ENCODE data around the gene ODC1.

The ODC1 gene

DNA sequence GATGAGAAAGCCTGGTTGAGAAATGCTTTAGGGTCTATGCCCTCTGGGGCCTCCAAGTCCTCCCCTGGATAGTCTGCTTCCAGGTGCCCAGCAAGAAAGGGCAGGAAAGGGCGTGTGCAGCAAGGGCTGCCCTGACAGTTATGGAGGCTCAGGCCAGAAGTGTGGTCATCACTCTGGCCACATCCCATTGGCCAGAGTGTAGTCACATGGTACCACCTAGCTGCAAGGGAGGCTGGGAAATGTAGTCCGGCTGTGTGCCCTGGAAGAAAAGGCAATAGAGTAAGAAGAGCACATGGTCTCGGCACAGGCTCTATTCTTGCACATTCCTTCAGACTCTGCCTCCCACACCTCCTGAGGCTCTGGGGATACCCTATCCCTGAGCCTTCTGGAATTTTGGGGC, 35.7 kb downstream of the ODC1 start:
- TF ChIP-seq, protein P1, sequence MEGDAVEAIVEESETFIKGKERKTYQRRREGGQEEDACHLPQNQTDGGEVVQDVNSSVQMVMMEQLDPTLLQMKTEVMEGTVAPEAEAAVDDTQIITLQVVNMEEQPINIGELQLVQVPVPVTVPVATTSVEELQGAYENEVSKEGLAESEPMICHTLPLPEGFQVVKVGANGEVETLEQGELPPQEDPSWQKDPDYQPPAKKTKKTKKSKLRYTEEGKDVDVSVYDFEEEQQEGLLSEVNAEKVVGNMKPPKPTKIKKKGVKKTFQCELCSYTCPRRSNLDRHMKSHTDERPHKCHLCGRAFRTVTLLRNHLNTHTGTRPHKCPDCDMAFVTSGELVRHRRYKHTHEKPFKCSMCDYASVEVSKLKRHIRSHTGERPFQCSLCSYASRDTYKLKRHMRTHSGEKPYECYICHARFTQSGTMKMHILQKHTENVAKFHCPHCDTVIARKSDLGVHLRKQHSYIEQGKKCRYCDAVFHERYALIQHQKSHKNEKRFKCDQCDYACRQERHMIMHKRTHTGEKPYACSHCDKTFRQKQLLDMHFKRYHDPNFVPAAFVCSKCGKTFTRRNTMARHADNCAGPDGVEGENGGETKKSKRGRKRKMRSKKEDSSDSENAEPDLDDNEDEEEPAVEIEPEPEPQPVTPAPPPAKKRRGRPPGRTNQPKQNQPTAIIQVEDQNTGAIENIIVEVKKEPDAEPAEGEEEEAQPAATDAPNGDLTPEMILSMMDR (IDR thresholded peaks at IDR 0.05; ENCODE audit: borderline replicate concordance, control extremely low read depth, extremely low read depth, insufficient read depth, missing control alignments): no peak
- in situ Hi-C loops (cut with MboI; ENCODE audit: low sequenced_read_pairs, unreplicated experiment): loop anchor here (10.0 kb wide), 1 partner anchor 288 kb away; the partner anchor contains the start of gene RRM2
- peak; percentile 67 for DNase-seq (ENCODE audit: low spot score)

DNA sequence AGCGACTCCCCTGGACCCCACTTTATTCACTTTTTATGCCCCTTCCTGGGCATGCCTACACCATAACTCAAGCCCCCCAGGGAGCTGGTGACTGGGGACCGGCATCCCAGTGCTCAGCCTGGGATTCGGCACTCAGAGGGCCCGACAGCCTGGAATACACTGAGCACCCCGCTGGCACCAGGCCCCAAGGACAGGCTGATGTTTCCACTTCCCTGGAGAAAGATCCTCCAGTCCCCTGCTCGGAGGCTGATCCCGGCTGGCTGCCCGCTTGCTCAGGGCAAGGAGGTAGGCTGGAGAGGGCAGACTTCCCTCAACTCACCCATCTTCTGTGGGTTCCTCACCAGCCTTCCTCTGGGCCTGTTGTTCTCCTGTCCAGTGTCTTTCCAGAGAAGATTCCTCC, 36.6 kb downstream of the ODC1 start:
- TF ChIP-seq, protein P1 (IDR thresholded peaks at IDR 0.05; ENCODE audit: borderline replicate concordance, control extremely low read depth, extremely low read depth, insufficient read depth, missing control alignments): no peak
- DNase-seq (ENCODE audit: low spot score): no peak
- in situ Hi-C loops (cut with MboI; ENCODE audit: low sequenced_read_pairs, unreplicated experiment): loop anchor here (10.0 kb wide), 1 partner anchor 287 kb away; the partner anchor contains the start of gene RRM2

DNA sequence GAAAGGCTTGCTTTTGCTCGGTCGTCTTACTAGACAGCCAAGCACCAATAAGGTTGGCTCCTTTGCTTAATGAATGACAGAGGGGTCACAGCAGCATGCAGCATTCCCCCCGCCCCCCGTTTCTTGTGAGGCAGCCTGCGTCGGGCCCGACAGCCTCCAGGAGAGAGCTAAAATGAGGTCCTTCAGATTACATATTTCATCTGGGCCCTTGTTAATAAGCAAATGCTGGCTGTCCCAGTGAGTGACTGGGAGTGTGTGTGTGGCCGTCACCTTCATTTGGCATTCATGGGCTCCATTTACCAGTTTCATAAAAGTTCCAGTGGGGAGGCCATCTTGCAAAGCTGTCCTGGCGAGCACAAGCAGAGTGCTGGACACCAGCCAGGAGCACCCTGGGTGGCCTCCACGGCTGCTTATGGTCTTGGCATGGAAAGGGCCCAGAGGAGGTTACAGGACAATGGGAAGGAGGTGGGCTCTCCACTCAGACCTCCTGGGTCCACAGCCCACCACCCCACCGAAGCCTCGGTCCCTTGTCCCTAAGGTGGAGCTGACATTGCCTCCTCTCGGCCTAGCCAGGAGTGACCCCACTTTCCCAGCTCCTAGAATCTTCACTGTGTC, 37.2 kb downstream of the ODC1 start:
- TF ChIP-seq, protein P1 (IDR thresholded peaks at IDR 0.05; ENCODE audit: borderline replicate concordance, control extremely low read depth, extremely low read depth, insufficient read depth, missing control alignments): no peak
- in situ Hi-C loops (cut with MboI; ENCODE audit: low sequenced_read_pairs, unreplicated experiment): loop anchor here (10.0 kb wide), 1 partner anchor 286 kb away; the partner anchor contains the start of gene RRM2
- DNase-seq (ENCODE audit: low spot score): no peak

DNA sequence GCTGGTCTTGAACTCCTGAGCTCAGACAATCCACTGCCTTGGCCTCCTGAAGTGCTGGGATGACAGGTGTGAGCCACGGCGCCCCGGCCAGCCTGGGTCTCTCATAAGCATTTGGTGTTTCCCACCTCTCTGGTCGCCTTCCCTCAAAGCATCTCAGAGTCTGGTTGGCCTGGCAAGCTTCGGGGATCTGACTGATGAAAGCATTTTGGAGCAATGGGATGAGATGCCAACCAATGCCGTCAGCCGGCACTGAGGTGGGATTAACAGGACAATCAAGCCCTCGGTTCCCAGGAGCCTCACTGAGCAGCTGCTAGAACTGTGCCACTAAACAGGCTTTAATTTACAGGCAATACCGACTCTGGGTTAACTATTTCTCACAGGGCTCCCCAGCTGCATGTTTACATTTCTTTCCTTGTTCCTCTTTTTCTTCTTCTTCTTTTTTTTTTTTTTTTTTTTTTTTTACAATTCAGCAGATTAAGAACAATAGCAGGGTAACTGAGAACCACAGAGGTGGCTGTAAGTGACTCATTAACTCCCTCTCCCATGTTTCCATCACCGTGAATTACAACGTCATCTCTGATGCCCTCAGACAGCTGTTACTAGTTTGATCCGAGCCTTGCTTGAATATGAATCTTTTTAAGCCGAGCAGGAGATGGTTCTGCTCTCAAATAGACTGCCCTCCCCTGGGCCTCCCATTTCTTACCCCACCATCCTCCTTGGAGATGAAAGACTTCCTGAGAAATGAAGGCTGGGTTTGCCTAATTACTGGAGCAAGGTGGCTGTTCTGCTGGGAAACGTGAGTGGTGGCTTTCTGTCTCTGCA, 37.9 kb downstream of the ODC1 start:
- DNase-seq (ENCODE audit: low spot score): peak; percentile 79
- in situ Hi-C loops (cut with MboI; ENCODE audit: low sequenced_read_pairs, unreplicated experiment): loop anchor here (10.0 kb wide), 1 partner anchor 285 kb away; the partner anchor contains the start of gene RRM2

DNA sequence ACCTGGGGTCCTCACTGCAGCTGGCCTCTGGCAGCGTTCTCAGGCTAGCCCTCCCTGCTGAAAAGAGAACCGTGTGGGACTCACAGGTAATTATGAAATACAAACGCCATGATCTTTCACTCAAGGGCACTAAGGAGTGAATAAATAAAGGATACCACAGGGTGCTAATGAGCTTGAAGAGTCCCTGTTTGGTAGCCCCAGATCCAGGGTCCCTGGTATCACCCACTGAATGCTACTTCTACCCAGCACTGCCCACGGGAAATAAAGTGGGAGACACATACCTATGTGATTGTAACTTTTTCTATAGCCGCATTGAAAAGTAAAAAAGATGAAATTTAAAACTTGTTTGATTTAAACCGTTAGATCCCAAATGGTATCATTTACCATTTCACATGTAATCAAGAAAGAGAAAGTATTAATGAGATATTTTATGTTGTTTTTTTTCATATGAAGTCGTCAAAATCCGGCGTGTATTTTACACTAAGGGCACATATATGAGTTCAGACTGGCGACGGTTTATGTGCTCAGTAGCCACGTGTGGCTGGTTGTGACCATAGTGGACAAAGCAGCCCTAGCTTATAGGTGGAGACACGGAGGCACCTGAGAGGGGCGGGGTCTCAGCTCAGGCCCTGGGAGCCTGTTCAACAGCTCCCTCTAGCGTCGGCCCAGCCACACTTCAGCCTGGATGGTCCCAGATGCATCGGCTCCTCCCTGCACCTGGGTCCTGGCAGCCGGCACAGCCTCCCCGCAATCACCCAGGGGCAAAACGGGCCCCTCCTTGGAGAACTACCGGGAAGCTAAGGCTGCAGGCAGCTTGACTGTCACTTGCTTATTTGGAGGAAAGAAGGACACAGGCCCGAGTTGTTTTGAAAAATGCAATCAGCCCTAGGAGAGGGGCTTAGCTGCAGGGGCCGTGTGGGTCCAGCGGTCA, 39.2 kb downstream of the ODC1 start:
- TF ChIP-seq, protein P1 (IDR thresholded peaks at IDR 0.05; ENCODE audit: borderline replicate concordance, control extremely low read depth, extremely low read depth, insufficient read depth, missing control alignments): peak; percentile 95
- DNase-seq (ENCODE audit: low spot score): peak; percentile 90
- in situ Hi-C loops (cut with MboI; ENCODE audit: low sequenced_read_pairs, unreplicated experiment): no loop called here

More for the DNA sequence above, 37.9 kb downstream of the ODC1 start:
- TF ChIP-seq, protein P1 (IDR thresholded peaks at IDR 0.05; ENCODE audit: borderline replicate concordance, control extremely low read depth, extremely low read depth, insufficient read depth, missing control alignments): no peak

All from GM13976 (cell line).